ENCODE results near the gene TRPM5.

Gene TRPM5

DNA sequence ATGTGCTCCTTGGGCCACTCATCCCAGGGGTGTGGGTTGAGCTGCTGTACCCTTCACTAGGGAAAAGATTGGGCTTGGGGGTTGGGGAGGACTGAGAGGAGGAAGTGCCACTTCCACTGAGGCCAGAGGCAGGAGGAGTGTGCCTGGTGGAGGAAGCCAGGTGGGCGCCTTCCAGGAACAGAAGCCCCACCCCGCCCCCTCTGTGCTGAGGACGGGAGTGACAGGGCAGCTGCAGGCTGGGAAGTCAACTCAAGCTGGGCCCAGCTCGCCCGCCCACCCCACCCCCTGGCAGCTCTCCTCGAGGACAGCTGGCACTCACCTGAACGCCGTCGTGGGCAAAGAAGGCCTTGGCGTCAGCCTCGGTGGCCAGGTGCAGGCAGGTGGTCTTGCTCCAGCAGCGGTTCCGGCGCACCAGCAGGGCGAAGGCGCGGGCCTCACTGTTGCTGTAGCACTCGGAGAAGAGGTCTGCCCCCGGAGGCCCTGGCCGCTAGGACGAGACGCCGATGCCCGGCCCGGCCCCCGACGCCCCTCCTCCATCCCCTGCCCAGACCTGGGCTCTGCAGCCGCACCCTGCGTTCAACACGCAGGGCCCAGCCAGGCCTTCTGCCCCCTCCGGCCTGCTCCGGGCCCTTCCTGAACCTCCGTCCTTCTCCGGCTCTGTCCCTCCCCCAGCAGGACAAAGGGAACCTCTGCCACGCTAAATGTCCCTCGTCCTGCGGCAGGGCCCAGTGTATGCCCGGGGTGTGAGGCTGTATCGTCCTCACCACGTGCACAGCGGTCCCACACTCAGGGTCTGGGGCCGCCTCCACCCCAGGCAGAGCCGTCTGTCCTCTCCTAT, 30.4 kb downstream of the TRPM5 start:
- Histone ChIP-seq H3K4me3 (no peak overlapping the region), H3K27ac (no peak overlapping the region)
- no peak for DNase-seq (ENCODE audit: low spot score)
- TF ChIP-seq, protein P1, sequence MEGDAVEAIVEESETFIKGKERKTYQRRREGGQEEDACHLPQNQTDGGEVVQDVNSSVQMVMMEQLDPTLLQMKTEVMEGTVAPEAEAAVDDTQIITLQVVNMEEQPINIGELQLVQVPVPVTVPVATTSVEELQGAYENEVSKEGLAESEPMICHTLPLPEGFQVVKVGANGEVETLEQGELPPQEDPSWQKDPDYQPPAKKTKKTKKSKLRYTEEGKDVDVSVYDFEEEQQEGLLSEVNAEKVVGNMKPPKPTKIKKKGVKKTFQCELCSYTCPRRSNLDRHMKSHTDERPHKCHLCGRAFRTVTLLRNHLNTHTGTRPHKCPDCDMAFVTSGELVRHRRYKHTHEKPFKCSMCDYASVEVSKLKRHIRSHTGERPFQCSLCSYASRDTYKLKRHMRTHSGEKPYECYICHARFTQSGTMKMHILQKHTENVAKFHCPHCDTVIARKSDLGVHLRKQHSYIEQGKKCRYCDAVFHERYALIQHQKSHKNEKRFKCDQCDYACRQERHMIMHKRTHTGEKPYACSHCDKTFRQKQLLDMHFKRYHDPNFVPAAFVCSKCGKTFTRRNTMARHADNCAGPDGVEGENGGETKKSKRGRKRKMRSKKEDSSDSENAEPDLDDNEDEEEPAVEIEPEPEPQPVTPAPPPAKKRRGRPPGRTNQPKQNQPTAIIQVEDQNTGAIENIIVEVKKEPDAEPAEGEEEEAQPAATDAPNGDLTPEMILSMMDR (IDR thresholded peaks at IDR 0.05), result no peak

DNA sequence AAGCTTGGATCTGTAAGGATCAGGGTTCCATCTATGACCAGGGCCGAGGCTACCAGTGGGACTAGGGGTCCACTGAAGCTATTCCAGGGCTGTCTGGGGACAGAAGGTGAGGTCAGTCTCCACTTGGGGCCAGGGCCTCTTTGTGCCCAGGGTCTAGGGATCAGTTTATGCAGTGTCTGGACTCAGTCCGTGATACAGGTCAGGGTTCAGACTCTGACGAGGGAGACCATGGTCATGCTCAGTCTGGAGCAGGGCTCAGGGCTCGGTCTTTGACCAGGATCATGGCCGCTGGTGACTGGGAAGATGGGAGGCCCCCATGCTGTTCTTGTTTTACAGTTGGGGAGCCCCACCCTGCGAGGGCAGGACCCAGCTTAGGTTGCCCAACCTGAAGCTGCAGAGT, 32.0 kb downstream of the TRPM5 start:
- DNase-seq (ENCODE audit: low spot score), result no peak
- no peak overlapping the region for H3K4me3 ChIP-seq
- TF ChIP-seq, protein P1 (IDR thresholded peaks at IDR 0.05), result no peak

DNA sequence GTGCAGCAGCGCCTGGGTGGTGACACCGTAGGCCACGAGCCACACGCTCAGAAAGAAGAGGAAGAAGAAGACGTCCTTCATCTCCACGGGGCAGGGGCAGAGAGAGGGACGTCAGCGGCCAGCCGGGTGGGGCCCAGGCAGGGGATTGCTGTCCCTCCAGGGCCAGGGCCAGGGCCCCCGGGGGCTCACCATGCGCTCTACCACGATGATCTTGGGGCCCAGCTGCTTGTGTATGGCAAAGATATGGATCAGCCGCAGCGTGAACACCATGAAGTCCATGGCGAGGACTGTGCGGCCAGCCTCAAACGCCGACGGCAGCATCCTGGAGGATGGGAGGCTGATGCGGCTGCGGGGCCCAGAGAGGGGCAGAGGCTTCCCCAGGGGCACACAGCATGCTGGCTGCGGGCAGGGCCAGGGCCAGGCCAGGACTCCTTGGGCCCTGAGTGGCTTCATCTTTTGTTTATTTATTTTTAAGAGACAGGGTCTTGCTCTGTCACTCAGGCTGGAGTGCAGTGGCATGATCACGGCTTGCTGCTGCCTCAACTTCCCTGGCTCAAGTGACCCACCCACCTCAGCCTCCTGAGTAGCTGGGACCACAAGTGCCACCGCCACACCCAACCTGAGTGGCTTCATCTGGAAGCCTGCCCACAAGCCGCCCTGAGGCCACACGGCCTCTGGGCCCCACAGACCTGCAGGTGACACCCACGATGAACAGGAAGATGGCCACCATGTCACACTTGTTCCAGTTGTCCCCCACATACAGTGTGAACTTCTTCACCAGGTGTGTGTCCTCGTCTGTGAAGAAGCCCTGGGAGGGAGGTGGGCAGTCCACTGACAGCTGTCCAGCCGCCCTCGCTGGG, 32.6 kb downstream of the TRPM5 start:
- Histone ChIP-seq H3K27ac (no peak overlapping the region), H3K4me3 (no peak overlapping the region)
- TF ChIP-seq, protein P1 (IDR thresholded peaks at IDR 0.05), result no peak
- DNase-seq (ENCODE audit: low spot score), result no peak

More for the DNA sequence above, 32.0 kb downstream of the TRPM5 start:
- H3K27ac ChIP-seq, result no peak overlapping the region

DNA sequence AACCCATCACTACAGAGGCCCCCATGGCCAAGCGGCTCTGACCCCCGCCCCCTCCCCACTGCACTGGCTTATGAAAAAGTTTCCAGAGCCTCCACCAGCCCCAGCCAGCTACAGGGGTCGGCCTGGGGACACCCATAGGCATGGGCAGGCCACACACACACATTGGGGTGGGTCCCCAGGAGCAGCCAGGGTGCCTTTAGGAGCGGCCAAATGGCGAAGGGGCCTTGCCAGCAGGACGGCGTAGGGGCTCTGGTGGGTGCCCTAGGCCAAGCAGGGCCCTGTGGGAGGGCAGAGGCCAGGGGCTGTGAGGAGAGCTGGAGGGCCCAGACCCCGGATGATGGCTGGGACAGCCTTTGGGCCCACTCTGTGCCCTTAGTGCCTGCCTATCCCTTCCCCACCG, 33.7 kb downstream of the TRPM5 start:
- Histone ChIP-seq H3K27ac (no peak overlapping the region), H3K4me3 (no peak overlapping the region)
- DNase-seq (ENCODE audit: low spot score), result no peak
- TF ChIP-seq, protein P1 (IDR thresholded peaks at IDR 0.05), result no peak

DNA sequence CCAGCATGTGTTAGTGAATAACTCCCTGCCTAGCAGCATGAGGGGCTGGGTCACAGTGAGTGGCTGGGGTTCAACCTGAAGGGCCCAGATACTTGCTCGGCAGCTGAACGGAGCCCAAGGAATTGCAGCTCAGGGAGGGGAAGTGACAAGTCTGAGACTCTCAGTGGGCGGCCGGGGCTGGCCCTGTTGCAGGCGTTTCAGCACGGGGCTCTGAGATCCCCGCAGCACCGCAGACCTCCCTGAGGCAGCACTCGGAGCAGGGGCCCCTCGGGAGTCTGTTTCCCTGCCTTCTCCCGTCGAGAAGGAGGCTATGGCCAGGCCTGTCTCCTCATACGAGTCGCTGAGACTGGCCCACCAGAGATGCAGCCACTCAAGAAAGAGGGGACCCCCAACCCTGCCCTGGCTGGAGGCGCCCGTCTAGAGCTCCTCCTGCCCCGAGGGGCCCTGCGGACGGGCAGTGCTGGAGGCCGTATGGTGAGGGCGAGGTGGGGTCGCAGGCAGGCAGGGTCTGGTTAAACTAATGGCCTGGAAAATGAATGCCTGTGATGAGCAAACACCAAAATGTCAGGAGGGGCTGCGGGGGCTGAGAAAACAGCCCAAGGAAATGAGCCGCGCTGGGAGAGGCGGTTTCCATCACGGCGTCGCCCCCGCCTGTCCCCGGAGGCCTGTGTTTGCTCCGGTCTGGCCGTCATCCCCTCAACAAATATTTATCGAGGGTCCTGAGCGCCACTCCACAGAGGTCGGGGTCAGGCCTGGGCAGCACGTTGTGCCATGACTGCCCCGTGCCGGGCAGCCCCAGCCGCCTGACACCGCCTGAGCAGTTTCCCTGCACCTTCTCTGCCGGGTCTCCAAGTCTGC, 34.5 kb downstream of the TRPM5 start:
- DNase-seq (ENCODE audit: low spot score), result no peak
- TF ChIP-seq, protein P1 (IDR thresholded peaks at IDR 0.05), result no peak
- H3K27ac ChIP-seq, result no peak overlapping the region
- H3K4me3 ChIP-seq, result no peak overlapping the region

DNA sequence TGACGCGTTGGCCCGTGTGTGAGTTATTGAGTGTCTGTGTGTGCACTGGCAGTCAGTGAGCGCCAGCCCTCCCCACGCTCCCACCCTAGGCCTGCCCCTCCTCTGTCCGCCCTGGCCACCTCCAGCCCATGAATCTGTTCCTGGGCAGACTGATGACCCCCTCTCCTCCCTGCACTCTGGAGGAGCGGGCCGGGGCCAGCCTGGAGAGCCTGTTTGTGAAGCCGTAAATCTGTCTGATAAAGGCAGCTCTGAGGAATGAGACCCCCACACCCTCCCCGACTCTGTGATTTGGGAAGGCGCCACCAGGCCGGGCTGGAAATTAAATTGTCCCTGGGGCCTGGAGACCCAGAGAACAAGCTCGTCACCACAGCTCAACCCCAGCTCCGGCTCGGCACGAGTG, 35.2 kb downstream of the TRPM5 start:
- no peak for DNase-seq (ENCODE audit: low spot score)
- TF ChIP-seq, protein P1 (IDR thresholded peaks at IDR 0.05), result no peak
- Histone ChIP-seq H3K27ac (no peak overlapping the region), H3K4me3 (no peak overlapping the region)

All from coronary artery (tissue), 2 donors.